NB4 (cell line): Measurements from ENCODE around the gene ACACB.

Source experiments
- DNase-seq: peaks from one replicate; pipeline ENCODE4 v3.0.0; 2010; ENCODE audit warnings: low read depth
- H3K4me3 ChIP-seq: one replicate; pipeline ENCODE4 v1.5.1; 2011; ENCODE audit warnings: mild to moderate bottlenecking, low read depth, low read length, moderate library complexity
- MYC ChIP-seq: IDR thresholded peaks from 2 replicates; pipeline ENCODE4 v1.6.1; 2011; ENCODE audit warnings: low read depth, low read length
- POLR2A ChIP-seq: IDR thresholded peaks from 2 replicates; pipeline ENCODE4 v1.6.1; 2011; ENCODE audit warnings: mild to moderate bottlenecking; ENCODE audit not compliant: insufficient read length; ENCODE audit errors: extremely low read depth
- TF ChIP-seq, protein P1 (sequence below): IDR thresholded peaks from one replicate; pipeline ENCODE4 v1.5.1; 2012; ENCODE audit warnings: low read depth, low read length
- TF ChIP-seq, protein P2 (sequence below): IDR thresholded peaks from 2 replicates; pipeline ENCODE4 v1.6.1; 2011; ENCODE audit warnings: low read depth, low read length

ACACB gene

DNA sequence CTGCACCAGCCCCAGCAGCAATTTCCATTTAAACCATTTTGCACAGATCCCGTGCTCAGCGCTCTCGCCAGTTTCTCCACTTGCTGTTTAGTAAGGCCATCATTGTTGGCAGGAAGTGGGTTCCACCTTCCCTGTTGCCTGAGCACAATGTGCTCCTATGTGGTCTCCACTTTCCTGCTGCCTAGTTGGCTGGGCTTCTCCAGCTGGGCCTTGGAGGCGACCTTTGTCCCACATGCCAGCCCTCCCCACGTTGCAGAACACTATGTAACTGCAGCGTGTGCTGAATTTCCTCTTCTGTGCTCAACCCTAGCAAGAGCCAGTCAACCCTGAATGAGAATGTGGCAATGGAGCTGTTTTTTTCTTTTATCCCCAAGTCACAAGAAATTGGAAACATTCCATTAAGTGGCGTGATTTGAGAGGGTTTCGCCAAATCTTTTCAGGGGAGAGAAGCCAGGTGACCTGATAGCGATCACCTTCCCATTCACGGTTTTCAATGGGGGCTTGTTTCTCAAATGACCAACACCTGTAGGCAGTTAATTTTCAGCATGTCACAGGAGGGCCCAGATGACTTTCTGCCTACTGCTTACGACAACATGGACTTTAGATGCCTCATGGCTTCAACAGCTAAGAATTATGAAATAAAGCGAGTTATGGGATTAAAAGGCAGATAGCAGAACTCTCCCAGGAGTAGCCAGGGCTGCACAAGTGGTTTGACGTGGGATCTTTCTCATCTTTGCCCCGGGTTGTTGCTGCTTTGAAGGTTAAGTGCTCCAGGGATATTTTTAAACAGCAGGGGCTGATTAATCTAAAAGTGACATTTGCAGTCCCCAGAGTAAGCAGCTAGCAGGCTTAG lies at the start of gene ACACB:
Gene ACACB (plus strand): TSS at position 830 of the 853 bp plus-strand sequence. CDS start 22,819 bp downstream, outside the sequence.
- TF ChIP-seq, protein P1, sequence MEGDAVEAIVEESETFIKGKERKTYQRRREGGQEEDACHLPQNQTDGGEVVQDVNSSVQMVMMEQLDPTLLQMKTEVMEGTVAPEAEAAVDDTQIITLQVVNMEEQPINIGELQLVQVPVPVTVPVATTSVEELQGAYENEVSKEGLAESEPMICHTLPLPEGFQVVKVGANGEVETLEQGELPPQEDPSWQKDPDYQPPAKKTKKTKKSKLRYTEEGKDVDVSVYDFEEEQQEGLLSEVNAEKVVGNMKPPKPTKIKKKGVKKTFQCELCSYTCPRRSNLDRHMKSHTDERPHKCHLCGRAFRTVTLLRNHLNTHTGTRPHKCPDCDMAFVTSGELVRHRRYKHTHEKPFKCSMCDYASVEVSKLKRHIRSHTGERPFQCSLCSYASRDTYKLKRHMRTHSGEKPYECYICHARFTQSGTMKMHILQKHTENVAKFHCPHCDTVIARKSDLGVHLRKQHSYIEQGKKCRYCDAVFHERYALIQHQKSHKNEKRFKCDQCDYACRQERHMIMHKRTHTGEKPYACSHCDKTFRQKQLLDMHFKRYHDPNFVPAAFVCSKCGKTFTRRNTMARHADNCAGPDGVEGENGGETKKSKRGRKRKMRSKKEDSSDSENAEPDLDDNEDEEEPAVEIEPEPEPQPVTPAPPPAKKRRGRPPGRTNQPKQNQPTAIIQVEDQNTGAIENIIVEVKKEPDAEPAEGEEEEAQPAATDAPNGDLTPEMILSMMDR: no peak
- peak; percentile 58; the same call in 1 of the 2 replicates for TF ChIP-seq MYC
- TF ChIP-seq, protein P2, sequence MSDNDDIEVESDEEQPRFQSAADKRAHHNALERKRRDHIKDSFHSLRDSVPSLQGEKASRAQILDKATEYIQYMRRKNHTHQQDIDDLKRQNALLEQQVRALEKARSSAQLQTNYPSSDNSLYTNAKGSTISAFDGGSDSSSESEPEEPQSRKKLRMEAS: 0 out of 2 replicates have a peak, but pooled peaks have one; percentile 3
- DNase-seq: peak; percentile 92
- H3K4me3 ChIP-seq: peak within 1 kb of the TSS; percentile 16

DNA sequence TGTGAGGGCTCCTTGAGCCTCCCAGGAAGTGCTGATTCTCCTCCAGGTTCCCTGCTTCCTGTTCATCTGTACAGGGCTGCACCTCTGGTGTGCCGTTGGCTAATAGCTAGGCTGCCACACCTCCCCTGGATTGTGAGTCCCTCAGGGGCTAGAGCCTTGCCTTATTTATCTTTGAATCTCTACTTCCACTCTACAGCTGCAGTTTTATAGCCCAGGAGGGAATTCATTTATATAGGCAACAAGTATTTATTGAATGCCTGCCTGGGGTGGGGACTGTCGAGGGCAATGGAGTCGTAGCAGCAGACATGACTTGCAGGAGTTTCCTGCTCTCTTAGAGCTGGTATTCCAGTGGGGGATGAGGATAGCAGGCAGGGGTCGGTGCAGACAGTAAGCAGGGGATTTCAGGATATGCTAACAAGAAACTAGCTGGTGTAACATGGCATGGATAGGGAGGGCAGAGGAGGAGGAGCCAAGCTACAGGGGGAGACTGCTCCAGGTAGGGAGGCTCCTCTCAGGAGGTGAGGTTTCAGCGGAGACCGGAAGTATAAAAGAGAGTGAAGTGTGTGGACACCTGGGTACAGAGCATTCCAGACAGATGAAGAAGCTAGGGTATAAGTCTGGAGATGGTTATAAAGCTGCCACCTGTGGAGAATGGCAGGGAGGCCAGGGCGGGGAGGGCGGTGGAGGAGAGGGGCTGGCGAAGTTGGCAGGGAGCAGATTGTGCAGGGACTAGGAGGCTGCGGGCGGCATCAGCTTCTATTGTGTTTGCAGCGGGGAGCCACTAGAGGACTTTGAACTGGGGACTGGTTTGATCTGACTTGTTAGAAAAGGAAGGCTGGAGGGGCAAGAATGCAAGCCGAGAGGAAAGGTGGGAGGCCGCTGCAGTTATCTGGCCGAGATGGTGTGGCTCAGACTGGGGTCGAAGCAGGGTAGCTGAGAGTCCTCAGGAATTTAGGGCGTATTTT lies 46.8 kb upstream of the ACACB start:
- TF ChIP-seq MYC: no peak
- TF ChIP-seq, protein P2: no peak
- TF ChIP-seq, protein P1: no peak
- no peak overlapping the region for H3K4me3 ChIP-seq
- peak; percentile 30 for DNase-seq

DNA sequence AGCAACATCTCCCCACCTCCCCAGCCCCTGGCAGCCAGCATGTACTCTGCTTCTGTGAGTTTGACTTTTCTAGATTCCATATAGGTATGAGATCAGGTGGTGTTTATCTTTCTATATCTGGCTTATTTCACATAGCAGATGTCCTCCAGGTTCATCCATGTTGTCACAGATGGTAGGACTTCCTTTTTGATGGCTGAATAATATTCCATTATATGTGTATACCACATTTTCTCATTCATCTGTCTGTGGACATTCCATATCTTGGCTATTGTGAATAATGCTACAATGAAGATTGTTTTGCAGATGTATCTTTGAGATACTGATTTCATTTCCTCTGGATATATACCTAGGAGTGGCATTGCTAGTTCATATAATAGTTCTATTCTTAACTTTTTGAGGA lies 41.5 kb upstream of the ACACB start:
- H3K4me3 ChIP-seq: no peak overlapping the region
- DNase-seq: no peak
- TF ChIP-seq MYC: no peak
- TF ChIP-seq, protein P2: no peak
- TF ChIP-seq, protein P1: no peak
- TF ChIP-seq POLR2A: no peak

DNA sequence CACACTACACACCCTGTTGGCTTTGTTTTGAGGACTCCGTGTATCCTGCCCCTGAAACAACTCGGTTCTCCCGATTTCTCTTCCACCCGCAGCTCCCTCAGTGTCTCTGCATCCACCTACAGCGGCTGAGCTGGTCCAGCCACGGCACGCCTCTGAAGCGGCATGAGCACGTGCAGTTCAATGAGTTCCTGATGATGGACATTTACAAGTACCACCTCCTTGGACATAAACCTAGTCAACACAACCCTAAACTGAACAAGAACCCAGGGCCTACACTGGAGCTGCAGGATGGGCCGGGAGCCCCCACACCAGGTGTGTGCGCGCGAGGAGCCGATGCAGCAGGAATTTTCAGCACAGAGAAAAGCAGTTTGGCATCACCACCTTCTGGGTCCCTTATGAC lies 33.6 kb upstream of the ACACB start:
- no peak overlapping the region for H3K4me3 ChIP-seq
- DNase-seq: no peak
- no peak for TF ChIP-seq POLR2A
- TF ChIP-seq, protein P2: no peak
- TF ChIP-seq, protein P1: no peak

DNA sequence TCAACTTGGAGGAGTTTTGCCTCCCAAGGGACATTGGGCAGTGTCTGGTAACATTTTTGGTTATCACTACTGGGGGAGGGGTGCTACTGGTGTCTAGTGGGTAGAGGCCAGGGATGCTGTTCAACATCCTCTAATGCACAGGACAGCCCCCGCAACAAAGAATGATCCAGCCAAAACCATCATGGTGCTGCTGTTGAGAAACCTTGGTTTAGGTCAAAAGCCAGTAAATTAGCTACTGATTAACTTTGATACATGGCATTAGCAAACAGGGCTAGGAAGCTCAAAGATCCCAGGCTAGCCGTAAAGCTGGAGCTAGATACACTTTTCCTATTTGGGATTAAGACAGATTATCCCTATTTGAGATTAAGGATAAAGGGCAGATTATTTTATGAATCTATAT lies 32.0 kb upstream of the ACACB start:
- H3K4me3 ChIP-seq: no peak overlapping the region
- DNase-seq: no peak
- TF ChIP-seq POLR2A (no peak), MYC (no peak)
- TF ChIP-seq, protein P2: no peak
- TF ChIP-seq, protein P1: no peak
